Neural cell (in vitro differentiated cells): ENCODE data around the gene HIVEP3. TPM values are rescaled to one million over a fixed set of nuclear protein-coding genes. Genes with fewer than 3 reads are reported as not detected.

Experiments used
- H2AFZ ChIP-seq: fragments of 200-600, 300-800 bp; sonication (generic), shearing (Covaris generic); 2 replicates; pipeline ENCODE4 v1.6.0; 2014; ENCODE audit warnings: low read depth, mild to moderate bottlenecking, antibody characterized with exemption, low read length, moderate library complexity
- H3F3A ChIP-seq: fragments of 200-600 bp; shearing (Covaris generic); 2 replicates; pipeline ENCODE4 v1.6.1; 2016; ENCODE audit warnings: mild to moderate bottlenecking, moderate library complexity, mixed read lengths, antibody characterized with exemption, low read length; ENCODE audit not compliant: insufficient read depth, poor library complexity, severe bottlenecking
- H3K27ac ChIP-seq: fragments of 200-600, 300-800 bp; sonication (generic), shearing (Covaris generic); 2 replicates; pipeline ENCODE4 v1.5.1; 2014; ENCODE audit warnings: mild to moderate bottlenecking, low read length, moderate library complexity
- H3K27me3 ChIP-seq: fragments of 300-800, 200-600 bp; sonication (generic), shearing (Covaris generic); 2 replicates; pipeline ENCODE4 v1.6.0; 2014; ENCODE audit warnings: mild to moderate bottlenecking, low read depth, low read length, moderate library complexity; ENCODE audit not compliant: insufficient read depth
- H3K36me3 ChIP-seq: fragments of 300-800, 200-600 bp; sonication (generic), shearing (Covaris generic); 2 replicates; pipeline ENCODE4 v1.5.1; 2014; ENCODE audit warnings: mild to moderate bottlenecking, antibody characterized with exemption, low read length, moderate library complexity; ENCODE audit not compliant: insufficient read depth
- H3K4me2 ChIP-seq: fragments of 300-800, 200-600 bp; sonication (generic), shearing (Covaris generic); 2 replicates; pipeline ENCODE4 v1.6.0; 2014; ENCODE audit warnings: mild to moderate bottlenecking, low read length
- H3K4me3 ChIP-seq: fragments of 300-800, 200-600 bp; sonication (generic), shearing (Covaris generic); 2 replicates; pipeline ENCODE4 v1.5.1; 2014; ENCODE audit warnings: mild to moderate bottlenecking, low read length, moderate library complexity
- H3K79me2 ChIP-seq: fragments of 200-600 bp; shearing (Covaris generic); replicated peaks from 2 replicates; pipeline ENCODE4 v1.6.0; 2014; ENCODE audit warnings: mild to moderate bottlenecking, low read length, moderate library complexity; ENCODE audit not compliant: insufficient read depth
- H3K9ac ChIP-seq: fragments of 300-800, 200-600 bp; sonication (generic), shearing (Covaris generic); 2 replicates; pipeline ENCODE4 v1.6.1; 2016; ENCODE audit warnings: mild to moderate bottlenecking, low read length, mixed read lengths
- H3K9me2 ChIP-seq: fragments of 200-600 bp; shearing (Covaris generic); 2 replicates; pipeline ENCODE4 v1.6.1; 2016; ENCODE audit warnings: mild to moderate bottlenecking, low read length, mixed read lengths; ENCODE audit not compliant: insufficient read depth
- H3K9me3 ChIP-seq: fragments of 200-600, 300-800 bp; sonication (generic), shearing (Covaris generic); 2 replicates; pipeline ENCODE4 v1.6.1; 2016; ENCODE audit warnings: mild to moderate bottlenecking, mixed run types, low read length, moderate library complexity, mixed read lengths
- H4K20me1 ChIP-seq: fragments of 200-600 bp; shearing (Covaris generic); 2 replicates; pipeline ENCODE4 v1.6.1; 2016; ENCODE audit warnings: mild to moderate bottlenecking, mixed run types; ENCODE audit not compliant: insufficient read depth
- EP300 ChIP-seq: fragments of 450-650 bp; conservative IDR thresholded peaks from 2 replicates; pipeline ENCODE4 v1.6.1; 2014; ENCODE audit warnings: antibody characterized with exemption, mild to moderate bottlenecking, moderate library complexity; ENCODE audit not compliant: poor library complexity, severe bottlenecking
- EZH2 ChIP-seq: fragments of 200-600, 300-800 bp; shearing (Covaris generic), sonication (generic); IDR thresholded peaks from 2 replicates; pipeline ENCODE4 v1.6.1; 2014; ENCODE audit warnings: antibody characterized with exemption, low read length, borderline replicate concordance, mild to moderate bottlenecking; ENCODE audit not compliant: insufficient read depth, poor library complexity, severe bottlenecking
- MXI1 ChIP-seq: fragments of 450-650 bp; conservative IDR thresholded peaks from 2 replicates; pipeline ENCODE4 v1.6.1; 2014; ENCODE audit warnings: antibody characterized with exemption, mild to moderate bottlenecking; ENCODE audit not compliant: poor library complexity, severe bottlenecking
- POLR2AphosphoS5 ChIP-seq: IDR thresholded peaks from 2 replicates; pipeline ENCODE4 v1.6.1; 2012
- RAD21 ChIP-seq: fragments of 450-650 bp; conservative IDR thresholded peaks from 2 replicates; pipeline ENCODE4 v1.6.1; 2014; ENCODE audit warnings: antibody characterized with exemption, mild to moderate bottlenecking, moderate library complexity
- SMC3 ChIP-seq: fragments of 450-650 bp; conservative IDR thresholded peaks from 2 replicates; pipeline ENCODE4 v1.6.1; 2014; ENCODE audit warnings: antibody characterized with exemption, mild to moderate bottlenecking, moderate library complexity; ENCODE audit not compliant: poor library complexity
- TAF1 ChIP-seq: IDR thresholded peaks from 2 replicates; pipeline ENCODE4 v1.6.1; 2012; ENCODE audit warnings: low read depth
- polyA plus RNA-seq: library from polyadenylated mRNA; depleted of rRNA; stranded (reverse); fragments of >200 nt; gene quantifications from 2 replicates; pipeline ENCODE4 v1.2.3, GENCODE V29; 2014
- TF ChIP-seq, protein P1 (sequence below): fragments of 450-650 bp; IDR thresholded peaks from 2 replicates; pipeline ENCODE4 v1.5.1; 2014; ENCODE audit warnings: antibody characterized with exemption, mild to moderate bottlenecking, moderate library complexity; ENCODE audit not compliant: poor library complexity, severe bottlenecking
- TF ChIP-seq, protein P2 (sequence below): IDR thresholded peaks from 2 replicates; pipeline ENCODE4 v1.6.1; 2012; ENCODE audit warnings: borderline replicate concordance

Gene HIVEP3
- polyA plus RNA-seq, 1 donor from 2014 or later = 2.6 TPM

DNA sequence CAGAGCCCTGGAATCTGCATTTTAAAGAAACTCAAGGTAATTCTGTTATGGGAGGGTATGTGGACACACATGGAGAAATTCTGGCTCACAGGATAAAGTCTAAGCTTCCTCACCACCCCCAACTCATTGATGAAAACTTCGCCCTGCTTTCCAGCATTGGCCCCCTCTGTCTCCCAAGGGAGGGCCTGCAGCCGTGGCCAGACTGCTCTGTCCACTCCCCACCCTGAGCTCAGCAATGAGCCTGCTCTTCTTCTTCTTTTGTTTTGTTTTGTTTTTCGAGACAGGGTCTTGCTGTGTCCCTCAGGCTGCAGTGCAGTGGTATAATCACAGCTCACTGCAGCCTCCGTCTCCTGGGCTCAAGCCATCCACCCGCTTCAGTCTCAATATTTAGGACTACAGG, 297.5 kb downstream of the HIVEP3 start:
- Histone ChIP-seq H3K36me3 (no peaks in the 10 kb centered on the region), H3K9ac (no peak overlapping the region), H3K4me2 (no peak overlapping the region), H3F3A (no peaks in the 10 kb centered on the region), H4K20me1 (no peaks in the 10 kb centered on the region), H3K27ac (no peak overlapping the region), H3K27me3 (no peaks in the 10 kb centered on the region), H3K9me3 (no peaks in the 10 kb centered on the region), H3K9me2 (no peaks in the 10 kb centered on the region), H2AFZ (no peak overlapping the region), H3K4me3 (no peak overlapping the region), H3K79me2 (no peaks in the 10 kb centered on the region)
- TF ChIP-seq EP300 = no peak
- no peak for TF ChIP-seq RAD21
- TF ChIP-seq EZH2 = no peak
- TF ChIP-seq MXI1 = no peak
- TF ChIP-seq, protein P1, sequence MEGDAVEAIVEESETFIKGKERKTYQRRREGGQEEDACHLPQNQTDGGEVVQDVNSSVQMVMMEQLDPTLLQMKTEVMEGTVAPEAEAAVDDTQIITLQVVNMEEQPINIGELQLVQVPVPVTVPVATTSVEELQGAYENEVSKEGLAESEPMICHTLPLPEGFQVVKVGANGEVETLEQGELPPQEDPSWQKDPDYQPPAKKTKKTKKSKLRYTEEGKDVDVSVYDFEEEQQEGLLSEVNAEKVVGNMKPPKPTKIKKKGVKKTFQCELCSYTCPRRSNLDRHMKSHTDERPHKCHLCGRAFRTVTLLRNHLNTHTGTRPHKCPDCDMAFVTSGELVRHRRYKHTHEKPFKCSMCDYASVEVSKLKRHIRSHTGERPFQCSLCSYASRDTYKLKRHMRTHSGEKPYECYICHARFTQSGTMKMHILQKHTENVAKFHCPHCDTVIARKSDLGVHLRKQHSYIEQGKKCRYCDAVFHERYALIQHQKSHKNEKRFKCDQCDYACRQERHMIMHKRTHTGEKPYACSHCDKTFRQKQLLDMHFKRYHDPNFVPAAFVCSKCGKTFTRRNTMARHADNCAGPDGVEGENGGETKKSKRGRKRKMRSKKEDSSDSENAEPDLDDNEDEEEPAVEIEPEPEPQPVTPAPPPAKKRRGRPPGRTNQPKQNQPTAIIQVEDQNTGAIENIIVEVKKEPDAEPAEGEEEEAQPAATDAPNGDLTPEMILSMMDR = no peak
- no peak for TF ChIP-seq SMC3
- TF ChIP-seq TAF1 = no peak
- no peak for TF ChIP-seq POLR2AphosphoS5
- TF ChIP-seq, protein P2, sequence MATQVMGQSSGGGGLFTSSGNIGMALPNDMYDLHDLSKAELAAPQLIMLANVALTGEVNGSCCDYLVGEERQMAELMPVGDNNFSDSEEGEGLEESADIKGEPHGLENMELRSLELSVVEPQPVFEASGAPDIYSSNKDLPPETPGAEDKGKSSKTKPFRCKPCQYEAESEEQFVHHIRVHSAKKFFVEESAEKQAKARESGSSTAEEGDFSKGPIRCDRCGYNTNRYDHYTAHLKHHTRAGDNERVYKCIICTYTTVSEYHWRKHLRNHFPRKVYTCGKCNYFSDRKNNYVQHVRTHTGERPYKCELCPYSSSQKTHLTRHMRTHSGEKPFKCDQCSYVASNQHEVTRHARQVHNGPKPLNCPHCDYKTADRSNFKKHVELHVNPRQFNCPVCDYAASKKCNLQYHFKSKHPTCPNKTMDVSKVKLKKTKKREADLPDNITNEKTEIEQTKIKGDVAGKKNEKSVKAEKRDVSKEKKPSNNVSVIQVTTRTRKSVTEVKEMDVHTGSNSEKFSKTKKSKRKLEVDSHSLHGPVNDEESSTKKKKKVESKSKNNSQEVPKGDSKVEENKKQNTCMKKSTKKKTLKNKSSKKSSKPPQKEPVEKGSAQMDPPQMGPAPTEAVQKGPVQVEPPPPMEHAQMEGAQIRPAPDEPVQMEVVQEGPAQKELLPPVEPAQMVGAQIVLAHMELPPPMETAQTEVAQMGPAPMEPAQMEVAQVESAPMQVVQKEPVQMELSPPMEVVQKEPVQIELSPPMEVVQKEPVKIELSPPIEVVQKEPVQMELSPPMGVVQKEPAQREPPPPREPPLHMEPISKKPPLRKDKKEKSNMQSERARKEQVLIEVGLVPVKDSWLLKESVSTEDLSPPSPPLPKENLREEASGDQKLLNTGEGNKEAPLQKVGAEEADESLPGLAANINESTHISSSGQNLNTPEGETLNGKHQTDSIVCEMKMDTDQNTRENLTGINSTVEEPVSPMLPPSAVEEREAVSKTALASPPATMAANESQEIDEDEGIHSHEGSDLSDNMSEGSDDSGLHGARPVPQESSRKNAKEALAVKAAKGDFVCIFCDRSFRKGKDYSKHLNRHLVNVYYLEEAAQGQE = no peak

DNA sequence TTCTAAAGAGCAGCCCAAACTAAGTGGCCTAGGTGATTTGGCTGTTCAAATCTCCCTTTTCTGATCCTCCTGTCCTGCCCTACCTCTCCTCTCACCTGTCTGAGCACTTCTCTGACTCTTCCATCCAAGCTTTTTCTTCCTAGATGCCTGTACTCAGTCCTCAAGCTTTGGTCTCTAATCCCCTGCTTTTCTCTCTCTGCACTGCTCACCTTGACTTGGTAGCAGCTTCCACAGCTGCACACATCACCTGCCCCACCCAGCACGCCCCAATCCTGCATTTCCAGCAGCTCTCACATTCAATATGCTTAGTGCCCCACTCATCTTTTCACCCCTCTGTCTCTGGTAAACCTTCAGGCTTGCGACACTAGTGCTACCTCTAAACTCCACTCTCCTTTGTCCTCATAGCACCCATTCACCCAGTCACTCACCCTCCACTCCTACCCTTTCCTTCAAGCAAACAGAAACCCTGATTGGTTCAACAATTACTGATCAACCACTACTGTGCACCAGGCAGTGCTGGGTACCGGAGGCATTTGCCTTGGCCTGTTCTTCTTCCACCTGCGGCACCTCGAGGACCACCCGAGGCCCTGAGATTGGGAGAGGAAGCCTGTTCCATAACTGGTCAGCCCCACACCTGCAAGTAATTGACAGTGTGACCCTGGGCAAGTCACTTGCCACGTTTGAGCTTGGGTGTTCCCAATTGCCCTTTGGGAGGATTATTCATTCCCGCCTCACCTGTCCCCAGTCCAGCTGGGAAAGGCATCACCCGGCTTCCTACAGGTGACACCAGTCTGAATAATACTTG, 298.2 kb downstream of the HIVEP3 start:
- H3K9ac ChIP-seq = no peak overlapping the region
- H2AFZ ChIP-seq = no peak overlapping the region
- no peaks in the 10 kb centered on the region for H3K27me3 ChIP-seq
- no peaks in the 10 kb centered on the region for H3K9me3 ChIP-seq
- no peaks in the 10 kb centered on the region for H3K79me2 ChIP-seq
- no peaks in the 10 kb centered on the region for H4K20me1 ChIP-seq
- H3K4me3 ChIP-seq = no peak overlapping the region
- H3K27ac ChIP-seq = no peak overlapping the region
- H3F3A ChIP-seq = no peaks in the 10 kb centered on the region
- no peaks in the 10 kb centered on the region for H3K9me2 ChIP-seq
- H3K36me3 ChIP-seq = no peaks in the 10 kb centered on the region
- no peak for TF ChIP-seq TAF1
- TF ChIP-seq, protein P2 = no peak
- no peak for TF ChIP-seq EP300
- no peak for TF ChIP-seq EZH2
- no peak for TF ChIP-seq MXI1
- H3K4me2 ChIP-seq = no peak overlapping the region
